K562 (cell line): Measurements from ENCODE around the gene ECE2.

Experiments
- BRCA1 ChIP-seq, 2 experiments: fragments of 450-650 bp in 1 of 2; sonication (generic) in 1 of 2; formaldehyde crosslinking in 1 of 2; IDR thresholded peaks; 2 replicates each; pipeline versions ENCODE4 v1.5.0 to v1.6.1; 2017 to 2020; ENCODE audit warnings: mild to moderate bottlenecking in 1 of 2, missing genetic modification reagents in 1 of 2
- CBX1 ChIP-seq: sonication (generic); IDR thresholded peaks from 2 replicates; pipeline ENCODE4 v1.6.1; 2016; ENCODE audit warnings: antibody characterized with exemption, low read depth, mild to moderate bottlenecking
- CREM ChIP-seq: IDR thresholded peaks from 2 replicates; pipeline ENCODE4 v1.6.1; 2014; ENCODE audit warnings: antibody characterized with exemption, low read depth
- EZH2 ChIP-seq: IDR thresholded peaks from 2 replicates; pipeline ENCODE4 v1.6.1; 2012; ENCODE audit warnings: low read depth, mild to moderate bottlenecking, inconsistent platforms, low read length, borderline replicate concordance
- KDM1A ChIP-seq, 2 experiments: fragments of 450-650 bp; IDR thresholded peaks; 2 replicates each; pipeline ENCODE4 v1.6.1; 2016; ENCODE audit warnings: mild to moderate bottlenecking in 2 of 2
- MECOM ChIP-seq: fragments of 250-450 bp; sonication (Bioruptor Pico); IDR thresholded peaks from 2 replicates; pipeline ENCODE4 v1.8.0; 2022; ENCODE audit warnings: inconsistent platforms
- NR2C2 ChIP-seq, 2 experiments: fragments of 200-800 bp in 1 of 2; sonication (Bioruptor generic) in 1 of 2; sonication (generic) in 1 of 2; formaldehyde crosslinking in 1 of 2; IDR thresholded peaks; 2 replicates each; pipeline versions ENCODE4 v1.6.1 to v1.8.0; 2016 to 2022; ENCODE audit warnings: mild to moderate bottlenecking in 1 of 2, missing compliant biosample characterization in 1 of 2, missing genetic modification characterization in 1 of 2, missing genetic modification reagents in 1 of 2
- RFX5 ChIP-seq: IDR thresholded peaks from 2 replicates; pipeline ENCODE4 v1.6.1; 2011; ENCODE audit warnings: low read depth, mild to moderate bottlenecking, improper control_type of control experiment, low read length
- SMC3 ChIP-seq: conservative IDR thresholded peaks from 2 replicates; pipeline ENCODE4 v1.6.1; 2011; ENCODE audit warnings: low read depth, low read length, improper control_type of control experiment; ENCODE audit not compliant: insufficient read depth
- ZNF121 ChIP-seq: sonication (generic); formaldehyde crosslinking; conservative IDR thresholded peaks from 2 replicates; pipeline ENCODE4 v1.8.0; 2022; ENCODE audit warnings: missing genetic modification reagents
- TF ChIP-seq, protein P1 (sequence below), 2 experiments: fragments of 450-650 bp in 1 of 2; sonication (generic) in 1 of 2; formaldehyde crosslinking in 1 of 2; IDR thresholded peaks; 2 replicates each; pipeline versions ENCODE4 v1.7.1 to v1.9.0; 2016 to 2022; ENCODE audit warnings: inconsistent platforms in 1 of 2, mild to moderate bottlenecking in 1 of 2, missing genetic modification reagents in 1 of 2
- TF ChIP-seq, protein P2 (sequence below), 3 experiments: IDR thresholded peaks in 2 of 3; conservative IDR thresholded peaks in 1 of 3; 2 replicates each; pipeline ENCODE4 v1.5.1; 2011 to 2012; ENCODE audit warnings: low read length in 3 of 3, mild to moderate bottlenecking in 3 of 3, control low read depth in 2 of 3, improper control_type of control experiment in 1 of 3, inconsistent platforms in 1 of 3, low read depth in 1 of 3, mixed read lengths in 1 of 3, moderate library complexity in 1 of 3; ENCODE audit not compliant: insufficient read depth in 2 of 3
- TF ChIP-seq, protein P3 (sequence below): sonication (generic); formaldehyde crosslinking; IDR thresholded peaks from 2 replicates; pipeline ENCODE4 v1.8.0; 2022; ENCODE audit warnings: mild to moderate bottlenecking, missing genetic modification reagents
- TF ChIP-seq, protein P4 (sequence below): fragments of 450-650 bp; IDR thresholded peaks from 2 replicates; pipeline ENCODE4 v1.6.1; 2016; ENCODE audit warnings: low read depth, mild to moderate bottlenecking, moderate library complexity

DNA sequence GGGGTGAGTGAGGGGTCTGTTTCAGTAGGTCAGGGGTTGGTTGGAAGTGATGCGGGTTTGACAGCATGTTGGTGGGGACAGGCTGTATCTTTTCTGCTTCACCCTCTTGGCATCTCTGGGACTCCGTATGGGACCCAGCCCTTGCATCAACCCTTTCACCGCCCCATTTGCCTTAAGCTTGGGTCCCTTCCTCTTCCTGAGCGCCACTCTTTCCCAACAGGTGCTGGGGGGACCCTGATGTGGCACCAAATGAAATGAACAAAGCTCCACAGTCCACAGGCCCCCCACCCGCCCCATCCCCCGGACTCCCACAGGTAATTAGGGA is 39.7 kb downstream of the ECE2 start:
- TF ChIP-seq, protein P1, sequence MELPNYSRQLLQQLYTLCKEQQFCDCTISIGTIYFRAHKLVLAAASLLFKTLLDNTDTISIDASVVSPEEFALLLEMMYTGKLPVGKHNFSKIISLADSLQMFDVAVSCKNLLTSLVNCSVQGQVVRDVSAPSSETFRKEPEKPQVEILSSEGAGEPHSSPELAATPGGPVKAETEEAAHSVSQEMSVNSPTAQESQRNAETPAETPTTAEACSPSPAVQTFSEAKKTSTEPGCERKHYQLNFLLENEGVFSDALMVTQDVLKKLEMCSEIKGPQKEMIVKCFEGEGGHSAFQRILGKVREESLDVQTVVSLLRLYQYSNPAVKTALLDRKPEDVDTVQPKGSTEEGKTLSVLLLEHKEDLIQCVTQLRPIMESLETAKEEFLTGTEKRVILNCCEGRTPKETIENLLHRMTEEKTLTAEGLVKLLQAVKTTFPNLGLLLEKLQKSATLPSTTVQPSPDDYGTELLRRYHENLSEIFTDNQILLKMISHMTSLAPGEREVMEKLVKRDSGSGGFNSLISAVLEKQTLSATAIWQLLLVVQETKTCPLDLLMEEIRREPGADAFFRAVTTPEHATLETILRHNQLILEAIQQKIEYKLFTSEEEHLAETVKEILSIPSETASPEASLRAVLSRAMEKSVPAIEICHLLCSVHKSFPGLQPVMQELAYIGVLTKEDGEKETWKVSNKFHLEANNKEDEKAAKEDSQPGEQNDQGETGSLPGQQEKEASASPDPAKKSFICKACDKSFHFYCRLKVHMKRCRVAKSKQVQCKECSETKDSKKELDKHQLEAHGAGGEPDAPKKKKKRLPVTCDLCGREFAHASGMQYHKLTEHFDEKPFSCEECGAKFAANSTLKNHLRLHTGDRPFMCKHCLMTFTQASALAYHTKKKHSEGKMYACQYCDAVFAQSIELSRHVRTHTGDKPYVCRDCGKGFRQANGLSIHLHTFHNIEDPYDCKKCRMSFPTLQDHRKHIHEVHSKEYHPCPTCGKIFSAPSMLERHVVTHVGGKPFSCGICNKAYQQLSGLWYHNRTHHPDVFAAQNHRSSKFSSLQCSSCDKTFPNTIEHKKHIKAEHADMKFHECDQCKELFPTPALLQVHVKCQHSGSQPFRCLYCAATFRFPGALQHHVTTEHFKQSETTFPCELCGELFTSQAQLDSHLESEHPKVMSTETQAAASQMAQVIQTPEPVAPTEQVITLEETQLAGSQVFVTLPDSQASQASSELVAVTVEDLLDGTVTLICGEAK (IDR thresholded peaks at IDR 0.05), result no peak
- TF ChIP-seq, protein P1 (CRISPR knock-in tag; IDR thresholded peaks at IDR 0.05), result no peak
- TF ChIP-seq KDM1A (IDR thresholded peaks at IDR 0.05) (no peak), SMC3 (no peak), BRCA1 (IDR thresholded peaks at IDR 0.05) (no peak), BRCA1 (CRISPR knock-in tag; IDR thresholded peaks at IDR 0.05) (no peak), NR2C2 (CRISPR knock-in tag; IDR thresholded peaks at IDR 0.05) (no peak), NR2C2 (tag; IDR thresholded peaks at IDR 0.05) (no peak), CREM (no peak), EZH2 (no peak), RFX5 (no peak), MECOM (CRISPR knock-in tag) (no peak), CBX1 (no peak), ZNF121 (CRISPR knock-in tag) (no peak)
- TF ChIP-seq, protein P2, sequence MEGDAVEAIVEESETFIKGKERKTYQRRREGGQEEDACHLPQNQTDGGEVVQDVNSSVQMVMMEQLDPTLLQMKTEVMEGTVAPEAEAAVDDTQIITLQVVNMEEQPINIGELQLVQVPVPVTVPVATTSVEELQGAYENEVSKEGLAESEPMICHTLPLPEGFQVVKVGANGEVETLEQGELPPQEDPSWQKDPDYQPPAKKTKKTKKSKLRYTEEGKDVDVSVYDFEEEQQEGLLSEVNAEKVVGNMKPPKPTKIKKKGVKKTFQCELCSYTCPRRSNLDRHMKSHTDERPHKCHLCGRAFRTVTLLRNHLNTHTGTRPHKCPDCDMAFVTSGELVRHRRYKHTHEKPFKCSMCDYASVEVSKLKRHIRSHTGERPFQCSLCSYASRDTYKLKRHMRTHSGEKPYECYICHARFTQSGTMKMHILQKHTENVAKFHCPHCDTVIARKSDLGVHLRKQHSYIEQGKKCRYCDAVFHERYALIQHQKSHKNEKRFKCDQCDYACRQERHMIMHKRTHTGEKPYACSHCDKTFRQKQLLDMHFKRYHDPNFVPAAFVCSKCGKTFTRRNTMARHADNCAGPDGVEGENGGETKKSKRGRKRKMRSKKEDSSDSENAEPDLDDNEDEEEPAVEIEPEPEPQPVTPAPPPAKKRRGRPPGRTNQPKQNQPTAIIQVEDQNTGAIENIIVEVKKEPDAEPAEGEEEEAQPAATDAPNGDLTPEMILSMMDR (IDR thresholded peaks at IDR 0.05 in 2 of 3, conservative IDR thresholded peaks at IDR 0.05 in 1 of 3; ENCODE audit: insufficient read depth in 2 of 3, low read depth in 1 of 3, low read length in 3 of 3), result no peak
- TF ChIP-seq, protein P3, sequence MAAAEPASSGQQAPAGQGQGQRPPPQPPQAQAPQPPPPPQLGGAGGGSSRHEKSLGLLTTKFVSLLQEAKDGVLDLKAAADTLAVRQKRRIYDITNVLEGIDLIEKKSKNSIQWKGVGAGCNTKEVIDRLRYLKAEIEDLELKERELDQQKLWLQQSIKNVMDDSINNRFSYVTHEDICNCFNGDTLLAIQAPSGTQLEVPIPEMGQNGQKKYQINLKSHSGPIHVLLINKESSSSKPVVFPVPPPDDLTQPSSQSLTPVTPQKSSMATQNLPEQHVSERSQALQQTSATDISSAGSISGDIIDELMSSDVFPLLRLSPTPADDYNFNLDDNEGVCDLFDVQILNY (CRISPR knock-in tag), result no peak
- TF ChIP-seq, protein P4, sequence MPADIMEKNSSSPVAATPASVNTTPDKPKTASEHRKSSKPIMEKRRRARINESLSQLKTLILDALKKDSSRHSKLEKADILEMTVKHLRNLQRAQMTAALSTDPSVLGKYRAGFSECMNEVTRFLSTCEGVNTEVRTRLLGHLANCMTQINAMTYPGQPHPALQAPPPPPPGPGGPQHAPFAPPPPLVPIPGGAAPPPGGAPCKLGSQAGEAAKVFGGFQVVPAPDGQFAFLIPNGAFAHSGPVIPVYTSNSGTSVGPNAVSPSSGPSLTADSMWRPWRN, result no peak
